GM12874 (cell line): ENCODE measurements around the gene ZNRF2.

ENCODE experiments used
- CTCF ChIP-seq: IDR thresholded peaks from 2 replicates; pipeline ENCODE4 v1.5.1; 2011; ENCODE audit warnings: low read depth, mild to moderate bottlenecking, control low read depth, low read length, moderate library complexity; ENCODE audit not compliant: insufficient read depth

ZNRF2 gene

GRCh38 chr7:30323006-30323355 is 38.6 kb downstream of the ZNRF2 start:
- TF ChIP-seq CTCF = no peak

GRCh38 chr7:30327813-30328212 is 43.4 kb downstream of the ZNRF2 start:
- TF ChIP-seq CTCF = no peak

- TF ChIP-seq CTCF = no peak
Measured at GRCh38 chr7:30328381-30328780, 44.0 kb downstream of the ZNRF2 start.

- no peak for TF ChIP-seq CTCF
Measured at GRCh38 chr7:30329716-30330115, 45.3 kb downstream of the ZNRF2 start.

- no peak for TF ChIP-seq CTCF
Measured at GRCh38 chr7:30330134-30331111, 46.0 kb downstream of the ZNRF2 start.

GRCh38 chr7:30331338-30331737 is 46.9 kb downstream of the ZNRF2 start:
- no peak for TF ChIP-seq CTCF

- no peak for TF ChIP-seq CTCF
Measured at GRCh38 chr7:30332549-30332948, 48.2 kb downstream of the ZNRF2 start.
